Epidermal melanocyte (primary cell): ENCODE data around the gene SMAD5.

Experiments
- DNase-seq: peaks from one replicate; pipeline ENCODE4 v3.0.0; 2011; ENCODE audit warnings: low spot score; ENCODE audit not compliant: insufficient read length

The SMAD5 gene

DNA sequence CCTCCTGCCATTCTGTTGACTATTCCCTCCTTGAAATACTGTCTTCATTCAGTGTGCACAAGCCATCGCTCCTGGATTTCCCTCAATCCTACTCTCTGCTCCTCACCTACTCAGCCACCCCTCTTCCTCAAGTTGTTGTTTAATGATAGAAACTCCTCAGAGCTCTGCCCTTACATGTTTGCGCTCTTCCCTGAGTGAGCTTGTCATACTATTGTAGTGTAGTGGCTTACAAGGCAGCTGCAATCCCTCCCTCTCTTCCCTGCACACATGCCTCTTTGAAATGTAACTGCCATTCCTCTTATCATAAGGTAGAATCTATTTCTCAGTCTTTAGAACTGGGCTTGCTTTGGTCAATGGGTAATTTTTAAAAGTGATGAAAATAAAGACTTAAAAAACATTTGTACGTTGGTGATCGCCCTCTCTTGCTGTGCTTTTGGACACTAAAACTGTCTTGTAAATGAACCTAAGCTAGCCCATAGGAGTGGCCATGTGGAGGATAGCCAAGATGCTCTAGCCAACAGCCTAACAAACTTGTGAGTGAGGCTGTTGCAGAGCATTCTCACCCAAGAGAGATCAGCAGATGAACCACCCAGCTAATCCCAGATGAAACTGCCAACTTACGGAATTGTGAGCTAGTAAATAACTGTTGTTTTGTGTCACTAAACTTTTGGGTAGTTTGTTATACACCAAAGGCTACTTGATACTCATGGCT lies 18.1 kb upstream of the SMAD5 start:
- no peak for DNase-seq

DNA sequence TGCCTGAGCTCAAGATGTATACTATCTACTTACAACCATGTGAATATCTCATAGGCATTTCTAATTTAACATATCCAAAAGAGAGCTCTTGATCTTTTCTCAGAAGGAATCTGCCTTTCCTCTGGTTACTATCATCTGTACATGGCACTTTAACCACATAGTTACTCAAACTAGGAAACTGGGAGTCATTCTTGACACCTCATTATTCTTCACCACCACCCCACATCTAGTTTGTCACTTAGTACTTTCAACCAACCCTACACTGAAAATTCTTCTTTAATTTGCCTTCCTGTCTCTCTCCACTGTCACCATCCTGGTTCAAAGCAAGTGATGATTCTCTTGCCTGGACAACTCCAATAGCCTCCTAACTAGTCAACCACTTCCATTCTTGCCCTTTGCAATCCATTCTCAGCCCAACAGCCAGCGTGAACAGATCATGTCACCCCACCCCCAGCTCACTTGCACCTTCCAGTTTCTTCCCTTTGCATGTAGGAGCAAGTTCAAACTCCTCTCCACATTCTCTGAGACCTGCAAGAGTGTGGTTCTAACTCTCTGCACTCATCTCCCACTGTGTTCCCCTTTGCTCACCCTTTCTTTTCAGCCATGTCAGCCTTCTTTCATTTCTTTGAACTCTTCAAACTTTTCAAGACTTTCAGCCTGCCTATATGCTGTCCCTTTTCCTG lies 17.3 kb upstream of the SMAD5 start:
- DNase-seq: no peak

DNA sequence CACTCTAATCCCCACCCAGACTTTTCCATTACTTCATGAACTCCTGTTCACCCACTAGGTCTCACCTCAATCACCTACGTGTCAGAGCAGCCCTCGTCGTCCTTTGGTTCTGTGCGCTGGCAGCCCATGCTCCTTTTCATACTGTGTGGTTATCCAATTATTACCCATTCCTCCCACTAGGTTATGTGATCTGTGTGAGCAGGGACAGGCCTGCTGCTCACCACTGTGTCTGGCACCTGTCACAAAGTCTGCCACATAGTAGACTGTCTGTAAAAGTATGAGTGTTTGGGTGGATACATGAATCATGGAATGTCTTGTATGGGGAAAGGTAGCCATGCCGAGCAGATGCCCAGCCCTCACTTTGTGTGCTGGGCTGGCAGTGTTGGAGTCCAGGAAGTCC lies 12.1 kb upstream of the SMAD5 start:
- DNase-seq: no peak

DNA sequence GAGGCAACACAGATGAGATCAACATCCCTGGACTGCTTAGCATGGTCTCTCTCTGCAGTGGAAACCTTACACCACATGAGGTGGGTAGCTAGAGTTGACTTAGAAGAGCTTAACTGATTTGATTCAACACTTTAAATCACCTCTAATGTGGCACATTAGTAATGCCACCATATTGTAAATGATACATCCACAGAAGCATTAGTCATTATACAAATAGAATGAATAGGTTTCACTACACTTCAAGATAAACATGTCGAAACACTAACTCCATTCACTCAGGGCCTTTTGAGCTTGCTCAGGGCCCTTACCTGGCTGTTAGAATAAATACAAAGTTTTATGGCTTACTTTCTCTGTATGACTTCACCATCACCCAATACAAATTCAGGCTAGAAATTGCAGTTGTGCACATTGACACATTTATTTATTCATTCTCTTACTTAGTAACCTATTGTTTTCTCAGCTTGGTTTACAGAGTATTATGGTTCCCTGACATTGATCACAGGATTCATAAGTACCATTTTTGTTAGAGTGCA lies 9.3 kb upstream of the SMAD5 start:
- DNase-seq: no peak

DNA sequence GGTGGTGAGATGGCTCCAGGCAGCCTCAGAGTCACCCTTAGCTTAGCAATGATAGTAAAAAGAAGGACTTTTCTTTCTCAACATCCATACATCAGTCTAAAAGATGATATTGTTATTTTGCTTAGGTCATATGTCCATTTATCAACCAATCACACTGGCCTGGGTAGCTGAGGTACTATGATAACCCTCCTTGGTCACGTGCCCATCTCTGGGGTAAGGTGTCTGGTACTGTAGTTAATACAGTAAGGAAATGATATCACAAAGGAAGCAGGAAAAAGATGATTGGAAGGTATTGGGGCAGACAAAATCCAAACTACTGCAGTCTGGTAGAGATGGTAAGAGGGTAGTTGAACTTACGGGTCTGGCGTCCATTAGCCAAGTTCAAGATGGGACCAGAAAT lies 5.1 kb upstream of the SMAD5 start:
- DNase-seq: no peak

DNA sequence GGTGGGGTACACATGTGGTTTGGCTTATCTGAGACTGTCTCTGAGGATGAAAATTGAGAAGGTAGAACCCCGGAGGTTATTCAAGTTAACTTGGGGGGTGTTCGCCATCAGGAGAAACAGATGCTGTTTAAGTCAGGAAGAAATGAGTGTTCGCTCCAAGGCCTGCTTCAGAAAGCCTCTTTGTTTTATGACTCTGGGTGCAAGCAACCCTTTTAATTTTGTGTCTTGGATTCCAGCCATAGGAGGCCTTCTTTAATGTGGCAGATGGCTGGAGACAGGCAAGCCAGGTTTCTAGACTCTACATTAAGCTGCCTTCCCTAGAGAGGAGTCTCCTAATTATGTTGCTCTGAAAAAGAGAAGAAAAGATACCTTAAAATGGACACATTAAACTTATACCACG lies 4.2 kb upstream of the SMAD5 start:
- no peak for DNase-seq

DNA sequence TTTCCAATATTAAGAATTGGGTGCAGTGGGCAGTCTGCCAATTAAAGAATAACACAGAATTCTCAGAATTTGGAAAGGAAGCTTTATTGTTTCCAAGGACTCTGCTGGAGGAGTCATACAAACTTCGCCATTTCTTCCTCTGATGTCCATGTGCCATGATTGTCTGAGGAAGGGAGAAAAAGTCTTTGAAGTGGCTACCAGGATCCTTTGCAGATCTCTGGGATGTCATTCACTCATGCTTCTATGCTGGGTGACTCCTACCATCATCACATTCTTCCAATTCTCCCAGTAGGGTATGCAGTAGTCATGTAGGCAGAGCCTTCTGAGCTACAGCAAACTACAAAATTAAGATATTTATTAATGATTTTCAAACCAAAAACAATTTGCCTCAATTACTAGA lies 3.2 kb upstream of the SMAD5 start:
- no peak for DNase-seq

DNA sequence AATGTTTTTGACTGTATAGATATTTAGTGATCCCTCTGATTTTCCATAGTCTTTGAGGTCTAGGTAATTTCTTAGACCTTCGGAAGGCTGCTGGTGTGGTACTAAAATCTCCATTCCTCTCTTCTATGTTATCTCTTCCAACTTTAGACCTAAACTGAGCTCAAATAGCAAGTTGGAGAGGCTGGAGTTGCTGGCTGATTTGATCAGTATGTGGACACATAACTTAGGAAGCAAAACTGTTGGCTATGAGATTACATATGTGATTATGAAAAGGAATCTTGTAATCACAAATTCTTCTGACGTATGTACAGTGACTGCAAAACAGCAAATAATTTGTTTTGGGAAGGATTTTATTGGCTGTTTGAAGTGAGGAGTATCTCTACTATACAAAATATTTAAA lies 2.1 kb upstream of the SMAD5 start:
- no peak for DNase-seq

DNA sequence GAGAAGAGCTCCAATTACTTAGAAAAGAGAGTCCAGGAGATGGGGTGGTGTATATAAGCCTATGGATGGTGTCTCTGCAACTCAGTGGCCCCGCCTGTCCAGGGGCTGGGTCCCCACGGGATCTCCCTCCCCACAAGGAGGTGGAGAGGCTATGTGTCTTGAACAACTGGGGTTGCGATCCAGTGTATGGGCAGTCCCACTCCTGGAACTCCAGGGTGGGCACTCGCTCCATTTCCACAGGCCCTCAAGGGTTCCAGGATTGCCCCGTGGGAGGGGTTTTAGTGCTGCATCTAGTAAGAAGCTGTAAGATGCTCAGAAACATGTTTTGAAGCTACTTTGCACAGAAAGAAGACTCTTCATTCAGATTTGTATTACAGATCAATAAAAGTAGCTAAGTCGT lies 558 bp upstream of the SMAD5 start:
- DNase-seq: no peak

DNA sequence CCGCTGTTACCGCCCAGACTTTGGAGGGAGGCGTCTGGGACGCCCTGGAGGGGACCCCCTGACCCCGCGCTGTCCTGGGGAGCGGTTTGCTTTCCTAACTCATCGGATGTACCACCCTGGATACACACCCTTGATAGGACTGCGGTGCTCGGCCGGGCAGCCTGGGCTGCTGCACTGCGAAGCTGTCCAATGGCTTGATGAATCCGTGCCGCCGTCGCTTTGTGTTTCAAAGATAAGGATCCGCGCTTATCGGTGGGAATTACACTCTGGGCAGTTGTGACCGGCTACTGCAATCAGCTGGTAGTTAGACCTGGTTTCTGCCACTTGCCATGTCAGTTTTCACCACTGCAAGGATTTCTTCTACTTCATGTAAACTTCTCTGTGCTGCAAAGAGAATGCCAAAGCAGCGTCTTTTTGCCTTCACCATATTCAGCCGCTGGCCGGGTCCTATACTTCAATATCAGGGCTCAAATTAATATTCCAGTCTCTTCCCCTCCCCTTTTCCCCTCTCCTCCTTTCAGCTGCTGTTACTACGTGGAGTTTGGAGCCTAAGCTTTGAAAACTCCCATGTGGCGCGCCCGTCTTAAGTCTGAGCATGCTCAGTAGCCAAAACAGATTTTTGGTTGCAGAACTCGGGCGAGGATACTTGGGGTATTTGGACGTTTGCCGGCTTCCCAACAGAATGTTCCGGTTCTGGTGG lies 727 bp downstream of the SMAD5 start:
- DNase-seq: no peak

DNA sequence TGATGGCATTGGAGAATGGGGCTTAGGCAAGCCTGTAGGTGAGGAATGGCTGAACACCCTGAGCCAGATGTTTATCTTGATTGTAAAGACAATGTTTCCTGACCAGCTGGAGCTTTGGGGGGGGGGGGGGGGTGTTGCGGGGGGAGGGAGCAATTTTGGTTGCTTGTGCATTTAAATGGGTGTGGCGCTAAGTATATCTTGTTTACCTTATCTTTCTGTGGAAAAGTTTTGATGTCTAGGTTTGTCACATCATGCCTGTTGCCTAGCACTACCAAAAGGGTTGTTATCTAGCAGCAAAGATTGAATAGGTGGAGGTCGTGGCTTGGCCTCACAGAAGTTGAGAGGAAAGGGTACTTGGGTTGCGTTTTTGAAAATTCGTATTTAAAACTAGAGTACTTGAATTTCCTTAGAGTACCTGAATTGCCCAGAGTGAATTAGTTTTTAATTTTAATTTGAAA lies 1.3 kb downstream of the SMAD5 start:
- no peak for DNase-seq

DNA sequence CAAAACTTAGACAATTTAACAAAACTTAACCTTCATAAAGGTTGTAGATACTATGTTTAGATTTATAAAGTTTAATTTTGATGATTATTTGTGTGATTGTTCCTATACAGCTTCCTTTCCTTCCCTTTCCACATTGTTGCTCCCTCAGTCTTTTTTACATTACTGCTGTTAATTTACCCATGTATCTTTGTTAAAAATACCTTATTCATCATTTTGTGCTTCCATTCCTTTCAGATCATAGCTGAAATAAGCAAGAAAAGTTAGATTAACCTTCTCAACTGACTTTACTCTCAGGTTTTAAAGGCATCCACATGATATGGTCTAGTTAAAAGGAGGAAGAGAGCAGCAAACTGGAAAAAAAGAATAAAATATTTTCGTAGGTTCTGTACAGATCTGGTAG lies 2.0 kb downstream of the SMAD5 start:
- no peak for DNase-seq

DNA sequence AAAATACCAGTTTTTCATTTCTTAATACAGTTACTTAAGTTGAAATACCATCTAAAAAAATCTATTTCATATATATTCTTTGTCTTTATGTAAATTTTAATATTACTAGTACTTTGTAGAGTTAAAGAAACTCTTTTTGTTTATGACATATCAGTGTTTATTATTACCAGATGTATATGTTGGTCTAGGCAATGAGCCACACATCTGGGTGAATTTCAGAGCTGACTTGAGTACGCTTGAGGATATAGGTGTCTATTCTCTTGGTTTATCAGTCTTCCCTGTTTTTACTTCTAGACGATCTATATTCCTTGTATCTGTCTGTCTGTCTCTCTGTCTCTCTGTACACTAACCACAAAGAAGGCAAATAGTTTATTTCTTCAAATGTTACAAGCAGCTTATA lies 2.9 kb downstream of the SMAD5 start:
- DNase-seq: no peak

DNA sequence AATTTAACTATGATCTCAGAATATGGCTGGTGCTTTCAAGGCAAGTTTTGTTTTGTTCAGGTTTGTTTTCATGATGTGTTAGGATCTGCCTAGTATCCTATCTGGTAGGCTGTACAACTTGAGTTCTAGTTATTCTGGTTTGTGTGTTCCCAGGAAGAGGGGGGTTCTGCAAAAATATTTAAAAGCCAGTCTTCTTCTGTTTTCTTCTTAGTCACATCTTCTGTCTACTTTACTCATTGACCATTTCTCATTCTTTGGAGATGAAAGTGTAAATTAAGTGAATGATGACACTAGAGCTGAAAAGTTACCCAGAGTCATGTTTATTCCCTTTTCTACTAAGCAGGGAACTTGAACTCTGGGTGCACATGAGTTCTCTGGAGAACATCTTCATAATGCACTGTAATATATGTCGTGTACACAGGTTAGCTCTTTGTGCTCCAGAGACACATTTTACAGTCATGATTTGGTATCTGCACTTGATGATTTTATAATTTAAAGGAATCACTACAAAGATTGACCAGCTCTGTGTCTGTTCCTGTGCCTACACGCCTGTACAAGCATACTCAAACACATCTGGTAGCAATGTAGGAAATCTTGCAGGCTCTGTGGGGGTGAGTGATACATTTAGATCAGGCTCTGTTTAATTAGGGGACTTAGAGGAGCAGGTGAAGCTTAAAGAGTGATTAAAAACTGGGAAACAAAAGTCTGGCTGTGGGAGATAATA lies 5.0 kb downstream of the SMAD5 start:
- DNase-seq: no peak

DNA sequence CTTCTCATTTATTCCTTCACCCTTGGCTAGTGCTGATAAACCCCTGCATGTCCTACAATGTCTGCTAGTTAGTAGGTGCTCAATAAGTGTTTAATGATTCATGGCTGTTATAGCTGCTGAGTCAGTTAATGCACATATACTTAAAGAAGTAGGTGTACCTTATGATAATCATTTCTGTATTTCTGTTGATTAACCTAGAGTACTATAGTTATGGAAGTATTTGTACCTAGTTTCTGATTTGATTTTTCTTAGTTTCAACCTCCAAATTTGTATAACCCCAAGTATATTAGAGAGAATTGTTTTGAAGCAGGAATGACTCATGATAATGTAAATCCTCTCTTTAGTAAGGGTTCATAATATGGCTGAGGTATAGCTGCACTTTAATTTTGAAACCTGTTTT lies 8.9 kb downstream of the SMAD5 start:
- no peak for DNase-seq

DNA sequence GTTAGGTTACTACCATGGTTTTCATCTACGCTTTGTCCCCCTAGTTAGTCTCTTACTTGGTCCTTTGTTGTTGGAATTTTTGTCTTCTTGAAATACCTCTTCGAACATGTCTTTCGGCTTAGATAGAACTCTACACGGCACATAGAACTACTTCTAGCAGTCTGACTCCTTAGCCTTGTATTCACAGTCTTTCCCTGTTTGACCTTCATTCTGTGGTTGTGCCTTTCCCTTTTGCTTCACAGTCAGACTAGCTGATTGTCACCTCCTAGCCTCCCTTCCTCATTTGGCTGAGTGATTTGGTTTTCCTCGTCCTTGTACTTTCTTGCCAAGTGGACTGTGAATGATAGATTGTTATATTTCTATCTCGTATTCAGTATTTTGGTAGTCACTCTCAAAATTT lies 10.7 kb downstream of the SMAD5 start:
- no peak for DNase-seq

DNA sequence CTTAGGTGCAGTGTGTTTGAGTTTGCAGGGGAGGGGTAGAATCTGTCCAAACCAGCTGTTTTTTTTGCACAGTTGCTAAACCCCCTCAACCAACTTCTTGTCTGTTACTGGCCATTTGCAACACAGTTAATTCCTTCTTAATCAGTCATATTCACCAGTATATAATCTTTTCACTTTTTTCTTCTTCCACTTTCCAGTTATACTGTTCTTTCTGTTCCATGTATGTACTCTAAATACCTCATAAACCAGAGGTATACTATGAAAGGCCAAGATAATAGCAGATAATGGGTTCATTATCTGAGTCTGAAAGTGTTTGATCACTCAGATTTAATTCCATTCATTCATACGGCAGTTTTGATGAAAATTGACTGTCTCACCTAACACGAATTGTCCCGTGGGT lies 11.1 kb downstream of the SMAD5 start:
- DNase-seq: no peak

DNA sequence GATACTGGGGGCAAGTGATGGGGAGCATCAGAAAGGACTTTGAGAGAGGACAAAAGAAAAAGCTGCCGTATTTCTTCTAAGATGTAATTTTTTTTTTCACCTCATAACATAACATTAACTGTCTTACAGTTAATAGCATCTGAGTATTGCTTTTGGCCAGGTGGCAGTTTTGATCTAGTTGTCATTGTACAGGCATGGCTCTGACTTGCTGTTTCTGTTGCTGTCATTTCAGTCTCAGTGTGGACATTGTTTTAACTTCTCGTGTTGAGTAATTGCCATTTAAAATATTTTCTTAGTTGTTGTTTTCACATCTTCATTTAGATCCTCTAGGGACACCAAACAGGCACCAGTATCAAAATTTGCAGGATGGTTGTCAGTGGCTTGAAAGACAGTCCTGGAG lies 12.4 kb downstream of the SMAD5 start:
- DNase-seq: no peak

DNA sequence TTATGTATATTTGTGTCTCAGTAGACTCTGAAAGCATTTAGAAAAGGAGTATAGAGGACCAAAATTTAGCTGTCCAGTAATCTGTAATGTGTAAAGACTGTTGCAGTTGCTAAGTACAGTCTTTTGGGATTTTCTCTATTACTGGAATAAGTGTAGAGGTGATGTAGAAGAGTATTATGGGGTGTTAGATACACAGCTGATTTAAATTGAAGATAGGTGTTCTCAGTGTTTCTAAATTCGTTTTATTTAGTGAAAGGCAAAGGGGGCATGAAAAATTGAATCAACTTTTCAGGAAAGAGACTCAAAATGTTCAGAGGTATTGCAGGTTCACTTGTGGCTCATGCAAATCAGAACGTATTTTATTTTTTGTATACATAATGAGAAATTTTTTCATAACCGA lies 13.6 kb downstream of the SMAD5 start:
- no peak for DNase-seq

DNA sequence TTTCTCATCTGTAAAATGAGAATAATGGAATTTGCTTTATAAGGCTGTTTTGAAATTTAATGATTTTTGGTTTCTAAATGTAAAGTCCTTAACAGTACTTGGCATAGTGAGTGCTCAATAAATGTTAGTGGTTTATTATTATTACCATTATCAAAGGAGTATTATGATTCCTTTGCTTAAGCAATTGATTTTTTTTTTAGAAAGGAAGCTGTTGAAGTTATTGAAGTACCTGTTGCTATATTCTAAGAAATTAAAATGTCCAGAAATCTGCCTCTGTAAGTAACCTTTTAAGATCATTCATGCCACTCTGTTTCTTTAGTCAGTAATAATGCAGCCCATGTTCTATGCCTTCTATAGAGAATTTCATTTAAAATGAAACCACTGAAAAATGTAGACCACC lies 15.0 kb downstream of the SMAD5 start:
- DNase-seq: no peak

DNA sequence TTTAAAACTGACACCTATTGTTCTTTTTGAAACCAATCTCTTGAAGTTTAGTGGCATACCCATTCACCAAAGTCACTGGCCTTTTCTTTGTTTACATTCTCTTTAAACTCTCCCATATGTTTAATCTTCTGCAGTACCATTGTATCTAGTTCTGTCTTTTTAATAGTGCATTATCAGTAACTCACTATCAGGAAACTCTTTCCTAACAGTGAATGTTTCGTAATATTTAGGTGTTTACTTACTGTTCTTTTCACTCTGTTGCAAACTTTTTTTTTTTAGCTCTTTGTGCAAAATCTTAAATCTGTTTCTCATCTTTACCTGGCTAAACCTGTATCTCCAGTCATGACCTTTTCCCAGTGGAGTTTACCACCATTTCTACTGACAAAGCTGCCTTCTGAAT lies 17.2 kb downstream of the SMAD5 start:
- no peak for DNase-seq
